Astrocyte of the spinal cord (primary cell): ENCODE data around the gene GRID1.

ENCODE experiments used
- DNase-seq: peaks from one replicate; pipeline ENCODE4 v3.0.0; 2011; ENCODE audit warnings: low read depth, low spot score
- H3K4me3 ChIP-seq: 2 replicates; pipeline ENCODE4 v1.5.1; 2011; ENCODE audit warnings: low read depth, mild to moderate bottlenecking, low read length, moderate library complexity
- CTCF ChIP-seq: IDR thresholded peaks from 2 replicates; pipeline ENCODE4 v1.5.1; 2012; ENCODE audit warnings: low read depth, mild to moderate bottlenecking, low read length, inconsistent platforms
- in situ Hi-C: cut with HindIII; loops from 2 replicates; pipeline ENCODE4 v1.10.0; 2017; ENCODE audit warnings: low sequenced_read_pairs

Gene GRID1

GRCh38 chr10:85784792-85785191, 581.8 kb downstream of the GRID1 start:
- in situ Hi-C loops, result no loop called here

GRCh38 chr10:85781404-85781803, 585.2 kb downstream of the GRID1 start:
- in situ Hi-C loops, result no loop called here
- DNase-seq, result no peak
- no peak overlapping the region for H3K4me3 ChIP-seq
- TF ChIP-seq CTCF, result no peak

More at GRCh38 chr10:85784792-85785191, 581.8 kb downstream of the GRID1 start:
- H3K4me3 ChIP-seq, result no peak overlapping the region
- no peak for DNase-seq
- TF ChIP-seq CTCF, result no peak

- DNase-seq, result no peak
- no peak overlapping the region for H3K4me3 ChIP-seq
- in situ Hi-C loops, result no loop called here
- no peak for TF ChIP-seq CTCF
Observed at GRCh38 chr10:85778074-85778473, 588.5 kb downstream of the GRID1 start.

- no peak for DNase-seq
- in situ Hi-C loops, result no loop called here
- H3K4me3 ChIP-seq, result no peak overlapping the region
- no peak for TF ChIP-seq CTCF
Observed at GRCh38 chr10:85767891-85768290, 598.7 kb downstream of the GRID1 start.

GRCh38 chr10:85764108-85764507, 602.5 kb downstream of the GRID1 start:
- DNase-seq, result no peak
- in situ Hi-C loops, result no loop called here
- no peak overlapping the region for H3K4me3 ChIP-seq
- no peak for TF ChIP-seq CTCF

GRCh38 chr10:85761906-85762445, 604.6 kb downstream of the GRID1 start:
- no peak for TF ChIP-seq CTCF
- H3K4me3 ChIP-seq, result no peak overlapping the region
- in situ Hi-C loops, result no loop called here
- no peak for DNase-seq

- DNase-seq, result no peak
- TF ChIP-seq CTCF, result no peak
- no peak overlapping the region for H3K4me3 ChIP-seq
- in situ Hi-C loops, result no loop called here
Observed at GRCh38 chr10:85741626-85742300, 624.8 kb downstream of the GRID1 start.
